ENCODE measurements around the gene AGL. TPM values are rescaled to one million over a fixed set of nuclear protein-coding genes. Genes with fewer than 3 reads are reported as not detected.
A peak's percentile ranks its signal among the peaks of the same experiment; 100 is the strongest.
"Not testable (repeated sequence)": the region's sequence is repeated elsewhere in the genome, so short reads cannot be mapped to it uniquely, and the experiment has no call there.

The AGL gene
- total RNA-seq, 1 donor from 2014 or later: 5.8 TPM

GRCh38 chr1:99955375-99955774 lies 105.2 kb downstream of the AGL start:
- FAIRE-seq: no peak
- no peaks in the 10 kb centered on the region for H3K36me3 ChIP-seq (ENCODE audit: control insufficient read depth, insufficient read depth, low read length)
- DNase-seq (ENCODE audit: low read depth): no peak
- TF ChIP-seq, protein P1, sequence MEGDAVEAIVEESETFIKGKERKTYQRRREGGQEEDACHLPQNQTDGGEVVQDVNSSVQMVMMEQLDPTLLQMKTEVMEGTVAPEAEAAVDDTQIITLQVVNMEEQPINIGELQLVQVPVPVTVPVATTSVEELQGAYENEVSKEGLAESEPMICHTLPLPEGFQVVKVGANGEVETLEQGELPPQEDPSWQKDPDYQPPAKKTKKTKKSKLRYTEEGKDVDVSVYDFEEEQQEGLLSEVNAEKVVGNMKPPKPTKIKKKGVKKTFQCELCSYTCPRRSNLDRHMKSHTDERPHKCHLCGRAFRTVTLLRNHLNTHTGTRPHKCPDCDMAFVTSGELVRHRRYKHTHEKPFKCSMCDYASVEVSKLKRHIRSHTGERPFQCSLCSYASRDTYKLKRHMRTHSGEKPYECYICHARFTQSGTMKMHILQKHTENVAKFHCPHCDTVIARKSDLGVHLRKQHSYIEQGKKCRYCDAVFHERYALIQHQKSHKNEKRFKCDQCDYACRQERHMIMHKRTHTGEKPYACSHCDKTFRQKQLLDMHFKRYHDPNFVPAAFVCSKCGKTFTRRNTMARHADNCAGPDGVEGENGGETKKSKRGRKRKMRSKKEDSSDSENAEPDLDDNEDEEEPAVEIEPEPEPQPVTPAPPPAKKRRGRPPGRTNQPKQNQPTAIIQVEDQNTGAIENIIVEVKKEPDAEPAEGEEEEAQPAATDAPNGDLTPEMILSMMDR (IDR thresholded peaks at IDR 0.05; ENCODE audit: insufficient read depth, low read length, severe bottlenecking): no peak
- no peaks in the 10 kb centered on the region for H3K27me3 ChIP-seq (ENCODE audit: control insufficient read depth, insufficient read depth, low read length)
- H3K4me3 ChIP-seq (ENCODE audit: low read depth, low read length): no peak overlapping the region

DNA sequence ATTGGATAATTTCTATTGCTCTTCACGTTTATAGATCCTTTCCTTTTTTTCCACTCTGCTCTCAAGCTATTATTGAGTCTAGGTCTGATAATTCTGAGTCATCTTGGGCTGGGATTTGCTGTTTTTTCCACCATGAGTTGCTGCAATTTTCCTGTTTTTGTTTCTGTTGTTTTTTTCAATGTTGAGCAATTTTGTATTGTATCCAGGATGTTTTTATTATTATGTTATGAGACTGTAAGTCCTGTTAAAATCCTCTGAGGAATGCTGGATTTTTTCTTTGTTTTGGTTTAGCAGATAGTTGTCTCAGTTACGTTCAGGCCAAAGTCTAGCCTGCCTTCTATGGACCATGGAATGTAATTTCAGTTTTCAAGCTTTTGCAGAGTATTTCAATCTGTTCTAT lies 106.6 kb downstream of the AGL start:
- DNase-seq (ENCODE audit: low read depth): peak; percentile 24
- Histone ChIP-seq H3K36me3 (ENCODE audit: control insufficient read depth, insufficient read depth, low read length) (no peaks in the 10 kb centered on the region), H3K27me3 (ENCODE audit: control insufficient read depth, insufficient read depth, low read length) (no peaks in the 10 kb centered on the region), H3K4me3 (ENCODE audit: low read depth, low read length) (no peak overlapping the region)
- TF ChIP-seq, protein P1 (IDR thresholded peaks at IDR 0.05; ENCODE audit: insufficient read depth, low read length, severe bottlenecking): no peak
- no peak for FAIRE-seq

DNA sequence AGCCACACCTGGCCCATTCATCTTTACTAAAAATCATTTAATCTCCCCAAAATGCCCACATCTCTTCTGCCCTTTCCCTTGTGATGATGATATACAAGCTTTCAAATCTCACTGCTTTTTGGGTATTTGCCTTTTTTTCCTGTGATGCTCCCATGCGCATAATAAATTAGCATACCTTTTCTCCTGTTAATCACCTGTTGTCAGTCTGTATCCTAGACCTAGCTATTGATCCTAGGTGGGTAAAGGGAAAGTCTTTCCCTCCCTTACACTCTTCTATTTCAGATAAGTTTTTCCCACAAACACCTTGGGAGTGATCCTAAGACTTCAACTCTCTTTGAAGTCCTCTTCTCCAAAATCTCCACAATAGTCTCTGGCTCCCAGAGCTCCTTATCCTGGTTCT lies 107.7 kb downstream of the AGL start:
- FAIRE-seq: no peak
- Histone ChIP-seq H3K27me3 (ENCODE audit: control insufficient read depth, insufficient read depth, low read length) (no peaks in the 10 kb centered on the region), H3K36me3 (ENCODE audit: control insufficient read depth, insufficient read depth, low read length) (no peaks in the 10 kb centered on the region), H3K4me3 (ENCODE audit: low read depth, low read length) (no peak overlapping the region)
- DNase-seq (ENCODE audit: low read depth): no peak
- TF ChIP-seq, protein P1 (IDR thresholded peaks at IDR 0.05; ENCODE audit: insufficient read depth, low read length, severe bottlenecking): no peak

GRCh38 chr1:99959189-99959705 lies 109.1 kb downstream of the AGL start:
- DNase-seq (ENCODE audit: low read depth); H3K27me3 ChIP-seq (ENCODE audit: control insufficient read depth, insufficient read depth, low read length); H3K4me3 ChIP-seq (ENCODE audit: low read depth, low read length); FAIRE-seq; H3K36me3 ChIP-seq (ENCODE audit: control insufficient read depth, insufficient read depth, low read length): not testable (repeated sequence)

DNA sequence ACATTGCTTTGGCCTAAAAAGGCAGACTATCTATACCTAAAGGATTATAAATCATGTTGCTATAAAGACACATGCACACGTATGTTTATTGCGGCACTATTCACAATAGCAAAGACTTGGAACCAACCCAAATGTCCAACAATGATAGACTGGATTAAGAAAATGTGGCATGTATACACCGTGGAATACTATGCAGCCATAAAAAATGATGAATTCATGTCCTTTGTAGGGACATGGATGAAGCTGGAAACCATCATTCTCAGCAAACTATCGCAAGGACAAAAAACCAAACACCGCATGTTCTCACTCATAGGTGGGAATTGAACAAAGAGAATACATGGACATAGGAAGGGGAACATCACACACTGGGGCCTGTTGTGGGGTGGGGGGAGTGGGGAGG lies 110.1 kb downstream of the AGL start:
- not testable (repeated sequence) for FAIRE-seq; H3K36me3 ChIP-seq (ENCODE audit: control insufficient read depth, insufficient read depth, low read length); H3K27me3 ChIP-seq (ENCODE audit: control insufficient read depth, insufficient read depth, low read length); H3K4me3 ChIP-seq (ENCODE audit: low read depth, low read length); DNase-seq (ENCODE audit: low read depth)

- TF ChIP-seq, protein P1 (IDR thresholded peaks at IDR 0.05; ENCODE audit: insufficient read depth, low read length, severe bottlenecking): no peak
- Histone ChIP-seq H3K36me3 (ENCODE audit: control insufficient read depth, insufficient read depth, low read length) (no peaks in the 10 kb centered on the region), H3K4me3 (ENCODE audit: low read depth, low read length) (no peak overlapping the region), H3K27me3 (ENCODE audit: control insufficient read depth, insufficient read depth, low read length) (no peaks in the 10 kb centered on the region)
- DNase-seq (ENCODE audit: low read depth) (peak; percentile 76), FAIRE-seq (no peak)
These were observed 113.1 kb downstream of the AGL start for GRCh38 chr1:99963041-99963795.

GRCh38 chr1:99964806-99965205 lies 114.6 kb downstream of the AGL start:
- TF ChIP-seq, protein P1 (IDR thresholded peaks at IDR 0.05; ENCODE audit: insufficient read depth, low read length, severe bottlenecking): no peak
- FAIRE-seq (no peak), DNase-seq (ENCODE audit: low read depth) (no peak)
- Histone ChIP-seq H3K4me3 (ENCODE audit: low read depth, low read length) (no peak overlapping the region), H3K27me3 (ENCODE audit: control insufficient read depth, insufficient read depth, low read length) (no peaks in the 10 kb centered on the region), H3K36me3 (ENCODE audit: control insufficient read depth, insufficient read depth, low read length) (no peaks in the 10 kb centered on the region)

All from bronchial epithelial cell (primary cell).